Natural killer cell (primary cell): ENCODE results near the gene KANSL2. TPM values are rescaled to one million over a fixed set of nuclear protein-coding genes. Genes with fewer than 3 reads are reported as not detected.

Source experiments
- ATAC-seq, 3 donors: fragments of 150-1000 bp in 2 of 3; fragments of 200-7000 bp in 1 of 3; cut with Tn5 transposase; 1 replicate in 1 of 3; 2 replicates in 2 of 3; pipeline ENCODE4 v1.10.0; 2021; ENCODE audit warnings: mild to moderate bottlenecking in 2 of 3, moderate library complexity in 2 of 3
- DNase-seq, 2 donors: peaks; one replicate each; pipeline versions ENCODE4 v3.0.0 to v3.0.0-alpha.2; 2013 to 2021; ENCODE audit warnings: mixed read lengths in 1 of 2
- H3K27ac ChIP-seq: one replicate; pipeline ENCODE4 v1.5.1; 2013; ENCODE audit warnings: mild to moderate bottlenecking, low read length
- H3K27me3 ChIP-seq: one replicate; pipeline ENCODE4 v1.6.1; 2013; ENCODE audit warnings: low read length; ENCODE audit not compliant: control insufficient read depth, insufficient read depth
- H3K36me3 ChIP-seq: one replicate; pipeline ENCODE4 v1.6.1; 2013; ENCODE audit warnings: low read length; ENCODE audit not compliant: control insufficient read depth, insufficient read depth
- H3K4me1 ChIP-seq: one replicate; pipeline ENCODE4 v1.6.1; 2013; ENCODE audit warnings: low read length; ENCODE audit not compliant: control insufficient read depth, insufficient read depth
- H3K4me3 ChIP-seq: one replicate; pipeline ENCODE4 v1.5.1; 2013; ENCODE audit warnings: low read length
- H3K9me3 ChIP-seq: one replicate; pipeline ENCODE4 v1.6.1; 2013; ENCODE audit warnings: low read length; ENCODE audit not compliant: control insufficient read depth, insufficient read depth
- H3K27ac Mint-ChIP-seq, 2 donors: one replicate each; pipeline ENCODE4 v1.8.0; 2022; ENCODE audit warnings: mild to moderate bottlenecking in 2 of 2, mixed read lengths in 2 of 2, moderate library complexity in 1 of 2
- H3K27me3 Mint-ChIP-seq, 2 donors: one replicate each; pipeline ENCODE4 v1.8.0; 2022; ENCODE audit warnings: low read depth in 2 of 2, mixed read lengths in 2 of 2
- H3K36me3 Mint-ChIP-seq: one replicate; pipeline ENCODE4 v1.8.0; 2022; ENCODE audit warnings: mixed read lengths
- H3K4me1 Mint-ChIP-seq, 2 donors: one replicate each; pipeline ENCODE4 v1.8.0; 2022; ENCODE audit warnings: mixed read lengths in 2 of 2
- H3K4me3 Mint-ChIP-seq: one replicate; pipeline ENCODE4 v1.8.0; 2022; ENCODE audit warnings: mild to moderate bottlenecking, moderate library complexity, mixed read lengths
- H3K9me3 Mint-ChIP-seq, 2 donors: one replicate each; pipeline ENCODE4 v1.8.0; 2022; ENCODE audit warnings: mixed read lengths in 2 of 2
- WGBS: methylation state at CpG from one replicate; pipeline ENCODE4 v1.1.7; 2013; ENCODE audit warnings: missing lambda C conversion rate; ENCODE audit not compliant: insufficient coverage; 5-methylcytosine and 5-hydroxymethylcytosine counted together
- intact Hi-C: fragments of 100-400 bp; cut with micrococcal nuclease; formaldehyde crosslinking; loops from one replicate; pipeline ENCODE4 v1.14.2; 2022
- total RNA-seq, 4 donors: library from RNA; stranded (reverse); fragments of 120-200 nt in 1 of 4; gene quantifications; one replicate each; pipeline versions ENCODE4 v1.2.3 to v1.2.4, GENCODE V29; 2013 to 2022
- TF ChIP-seq, protein P1 (sequence below): fragments of 200-600 bp; IDR thresholded peaks from one replicate; pipeline ENCODE4 v1.8.0; 2022; ENCODE audit warnings: antibody characterized with exemption

The KANSL2 gene
- total RNA-seq, 3 donors from 2014 or later (not counting 1 experiment from before 2014, with no cell fraction given), result 103 to 132 (median 125) TPM

DNA sequence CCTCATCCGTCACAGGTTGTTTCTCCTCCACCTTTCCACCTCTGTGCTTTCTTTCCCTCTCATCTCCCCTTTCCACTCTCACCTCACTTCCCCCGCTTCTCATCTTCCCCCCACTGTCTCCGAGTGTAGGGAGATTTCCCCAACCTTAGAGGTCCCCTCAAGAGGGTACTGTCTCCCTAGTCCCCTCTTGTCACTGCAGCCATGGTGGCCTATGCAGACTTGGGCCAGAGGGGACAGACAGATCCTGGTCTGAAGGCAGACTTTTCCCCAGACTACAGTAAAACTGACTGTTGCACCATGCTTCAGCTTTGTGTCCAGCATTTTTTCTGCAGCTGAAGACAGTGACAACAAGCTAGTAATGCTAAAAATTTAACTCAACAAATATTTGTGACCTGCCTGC lies 41.2 kb downstream of the KANSL2 start:
- no peaks in the 10 kb centered on the region for H3K4me1 Mint-ChIP-seq
- 94% methylated on average over 3 of the region's 3 CpGs for WGBS
- no peaks in the 10 kb centered on the region for H3K36me3 Mint-ChIP-seq
- Histone ChIP-seq H3K4me3 (no peak overlapping the region), H3K27ac (no peak overlapping the region), H3K27me3 (no peaks in the 10 kb centered on the region), H3K9me3 (no peaks in the 10 kb centered on the region), H3K4me1 (no peaks in the 10 kb centered on the region), H3K36me3 (peaks cover 9% of the 10 kb centered on the region)
- H3K27ac Mint-ChIP-seq, result no peak overlapping the region
- intact Hi-C loops, result no loop called here
- DNase-seq (no peak), ATAC-seq (no peak)
- no peak overlapping the region for H3K4me3 Mint-ChIP-seq
- no peaks in the 10 kb centered on the region for H3K9me3 Mint-ChIP-seq
- TF ChIP-seq, protein P1, sequence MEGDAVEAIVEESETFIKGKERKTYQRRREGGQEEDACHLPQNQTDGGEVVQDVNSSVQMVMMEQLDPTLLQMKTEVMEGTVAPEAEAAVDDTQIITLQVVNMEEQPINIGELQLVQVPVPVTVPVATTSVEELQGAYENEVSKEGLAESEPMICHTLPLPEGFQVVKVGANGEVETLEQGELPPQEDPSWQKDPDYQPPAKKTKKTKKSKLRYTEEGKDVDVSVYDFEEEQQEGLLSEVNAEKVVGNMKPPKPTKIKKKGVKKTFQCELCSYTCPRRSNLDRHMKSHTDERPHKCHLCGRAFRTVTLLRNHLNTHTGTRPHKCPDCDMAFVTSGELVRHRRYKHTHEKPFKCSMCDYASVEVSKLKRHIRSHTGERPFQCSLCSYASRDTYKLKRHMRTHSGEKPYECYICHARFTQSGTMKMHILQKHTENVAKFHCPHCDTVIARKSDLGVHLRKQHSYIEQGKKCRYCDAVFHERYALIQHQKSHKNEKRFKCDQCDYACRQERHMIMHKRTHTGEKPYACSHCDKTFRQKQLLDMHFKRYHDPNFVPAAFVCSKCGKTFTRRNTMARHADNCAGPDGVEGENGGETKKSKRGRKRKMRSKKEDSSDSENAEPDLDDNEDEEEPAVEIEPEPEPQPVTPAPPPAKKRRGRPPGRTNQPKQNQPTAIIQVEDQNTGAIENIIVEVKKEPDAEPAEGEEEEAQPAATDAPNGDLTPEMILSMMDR, result no peak
- H3K27me3 Mint-ChIP-seq, result no peaks in the 10 kb centered on the region

GRCh38 chr12:48640428-48640827 lies 41.6 kb downstream of the KANSL2 start:
- H3K4me1 Mint-ChIP-seq, result no peaks in the 10 kb centered on the region
- H3K36me3 Mint-ChIP-seq, result no peaks in the 10 kb centered on the region
- peaks cover 9% of the 10 kb centered on the region for H3K36me3 ChIP-seq
- DNase-seq (no peak), ATAC-seq (no peak)
- H3K27ac Mint-ChIP-seq, result no peak overlapping the region
- no peaks in the 10 kb centered on the region for H3K9me3 ChIP-seq
- no peak overlapping the region for H3K4me3 ChIP-seq
- H3K27me3 ChIP-seq, result no peaks in the 10 kb centered on the region
- H3K4me1 ChIP-seq, result no peaks in the 10 kb centered on the region
- intact Hi-C loops, result no loop called here
- H3K27ac ChIP-seq, result no peak overlapping the region
- H3K27me3 Mint-ChIP-seq, result no peaks in the 10 kb centered on the region
- H3K4me3 Mint-ChIP-seq, result no peak overlapping the region
- TF ChIP-seq, protein P1, result no peak
- no peaks in the 10 kb centered on the region for H3K9me3 Mint-ChIP-seq

- H3K9me3 Mint-ChIP-seq, result no peaks in the 10 kb centered on the region
- Histone ChIP-seq H3K36me3 (no peaks in the 10 kb centered on the region), H3K9me3 (no peaks in the 10 kb centered on the region), H3K27me3 (no peaks in the 10 kb centered on the region), H3K27ac (no peak overlapping the region), H3K4me3 (no peak overlapping the region), H3K4me1 (no peaks in the 10 kb centered on the region)
- H3K27me3 Mint-ChIP-seq, result peaks cover 21 to 35% of the 10 kb centered on the region in 2 donors
- ATAC-seq (no peak), DNase-seq (no peak)
- no peaks in the 10 kb centered on the region for H3K4me1 Mint-ChIP-seq
- no peaks in the 10 kb centered on the region for H3K36me3 Mint-ChIP-seq
- TF ChIP-seq, protein P1, result no peak
- intact Hi-C loops, result no loop called here
- WGBS, result 57% methylated on average over 1 of the region's 1 CpG
- no peak overlapping the region for H3K27ac Mint-ChIP-seq
- no peak overlapping the region for H3K4me3 Mint-ChIP-seq
These were observed 51.0 kb downstream of the KANSL2 start for GRCh38 chr12:48631071-48631470.

- no peaks in the 10 kb centered on the region for H3K36me3 ChIP-seq
- no peaks in the 10 kb centered on the region for H3K4me1 ChIP-seq
- H3K9me3 Mint-ChIP-seq, result no peaks in the 10 kb centered on the region
- no peak for DNase-seq
- no peaks in the 10 kb centered on the region for H3K36me3 Mint-ChIP-seq
- intact Hi-C loops, result no loop called here
- no peaks in the 10 kb centered on the region for H3K9me3 ChIP-seq
- H3K4me1 Mint-ChIP-seq, result no peaks in the 10 kb centered on the region
- no peaks in the 10 kb centered on the region for H3K27me3 ChIP-seq
- no peak overlapping the region for H3K4me3 Mint-ChIP-seq
- no peak for ATAC-seq
- no peak overlapping the region for H3K27ac Mint-ChIP-seq
- H3K27ac ChIP-seq, result no peak overlapping the region
- H3K4me3 ChIP-seq, result no peak overlapping the region
- TF ChIP-seq, protein P1, result no peak
- peaks cover 21 to 35% of the 10 kb centered on the region in 2 donors for H3K27me3 Mint-ChIP-seq
These were observed 51.7 kb downstream of the KANSL2 start for GRCh38 chr12:48630346-48630745.
